HG03457 (cell line): ENCODE results near the gene THBS3.
"Not testable (repeated sequence)": the region's sequence is repeated elsewhere in the genome, so short reads cannot be mapped to it uniquely, and the experiment has no call there.

Experiments
- ATAC-seq: cut with Tn5 transposase; IDR thresholded peaks from one replicate; pipeline ENCODE4 v1.9.1; 2021; ENCODE audit warnings: moderate number of reproducible peaks; ENCODE audit not compliant: unreplicated experiment

THBS3 gene

DNA sequence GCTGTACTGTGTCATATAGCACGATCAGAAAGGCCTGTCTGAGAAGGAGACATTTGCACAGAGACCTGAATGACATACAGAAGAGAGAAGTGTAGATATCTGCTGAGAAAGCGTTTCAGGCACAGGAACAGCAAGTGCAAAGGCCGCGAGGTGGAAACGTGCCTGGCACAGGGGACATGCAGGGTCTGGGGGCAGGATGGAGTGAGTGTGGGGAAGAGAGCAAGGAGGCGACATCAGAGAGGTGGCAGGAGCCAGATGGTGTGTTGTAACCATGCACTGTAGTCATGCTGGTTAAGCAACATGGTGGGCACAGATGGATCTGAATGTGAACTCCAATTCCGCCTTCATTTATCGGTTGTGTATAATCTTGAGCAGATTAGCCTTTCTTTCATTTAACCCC, 47.6 kb downstream of the THBS3 start:
- ATAC-seq, result no peak

DNA sequence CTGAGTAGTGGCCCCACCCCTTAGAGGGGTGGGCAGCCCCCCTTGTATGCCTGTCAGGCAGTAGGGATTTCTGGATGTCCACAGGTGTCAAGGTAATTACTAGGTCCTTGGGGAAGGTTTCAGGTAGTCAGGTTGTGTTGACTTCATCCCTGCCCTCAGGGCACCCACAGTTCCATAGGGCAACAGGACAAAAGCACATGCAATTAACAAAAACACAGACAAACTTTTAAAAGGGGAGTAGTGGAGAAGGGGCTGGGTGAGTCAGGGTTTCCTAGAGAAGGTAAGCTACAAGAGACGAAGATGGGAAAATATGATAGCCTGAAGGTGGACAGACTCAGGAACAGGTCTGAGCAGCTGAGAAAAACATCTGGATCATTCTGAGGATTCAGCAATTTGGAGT, 48.7 kb downstream of the THBS3 start:
- ATAC-seq, result no peak

GRCh38 chr1:155155996-155156643, 51.6 kb downstream of the THBS3 start:
- not testable (repeated sequence) for ATAC-seq
